LoVo (cell line): ENCODE results near the gene ZNF598.
A peak's percentile ranks its signal among the peaks of the same experiment; 100 is the strongest.
"Not testable (repeated sequence)": the region's sequence is repeated elsewhere in the genome, so short reads cannot be mapped to it uniquely, and the experiment has no call there.

Experiments
- DNase-seq: peaks from one replicate; pipeline ENCODE4 v3.0.0-alpha.2; 2016; ENCODE audit warnings: low spot score

The ZNF598 gene

GRCh38 chr16:2027024-2028010 is 17.7 kb upstream of the ZNF598 start:
- no peak for DNase-seq

- DNase-seq: no peak
These were observed 16.9 kb upstream of the ZNF598 start, which contains the start of gene NHERF2 for GRCh38 chr16:2026461-2027023. NHERF2 (plus strand) TSS chr16:2026902; CDS start chr16:2027006, 104 bp downstream.

- no peak for DNase-seq
These were observed 16.3 kb upstream of the ZNF598 start for GRCh38 chr16:2025878-2026460.

DNA sequence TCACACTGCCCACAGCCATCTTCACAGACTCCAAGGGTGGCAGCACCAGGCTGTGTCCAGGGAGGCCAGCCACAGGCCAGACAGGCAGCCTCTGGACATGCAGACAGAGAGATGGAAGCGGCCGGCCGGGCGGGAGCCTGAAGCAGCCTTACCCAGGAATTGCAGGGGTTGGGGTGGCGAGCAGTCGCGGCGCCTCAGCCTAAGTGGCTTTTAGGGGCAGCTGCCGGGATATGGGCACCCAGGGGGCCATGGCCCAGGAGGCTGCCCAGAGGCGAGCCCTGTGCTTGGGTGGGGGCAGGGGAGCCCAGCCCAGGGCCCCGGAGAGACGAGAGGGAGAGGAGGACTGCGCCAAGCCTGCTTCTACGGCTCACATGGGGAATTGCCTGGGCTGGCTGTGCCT is 15.6 kb upstream of the ZNF598 start:
- DNase-seq: no peak

- no peak for DNase-seq
These were observed 14.4 kb upstream of the ZNF598 start for GRCh38 chr16:2024032-2024420.

DNA sequence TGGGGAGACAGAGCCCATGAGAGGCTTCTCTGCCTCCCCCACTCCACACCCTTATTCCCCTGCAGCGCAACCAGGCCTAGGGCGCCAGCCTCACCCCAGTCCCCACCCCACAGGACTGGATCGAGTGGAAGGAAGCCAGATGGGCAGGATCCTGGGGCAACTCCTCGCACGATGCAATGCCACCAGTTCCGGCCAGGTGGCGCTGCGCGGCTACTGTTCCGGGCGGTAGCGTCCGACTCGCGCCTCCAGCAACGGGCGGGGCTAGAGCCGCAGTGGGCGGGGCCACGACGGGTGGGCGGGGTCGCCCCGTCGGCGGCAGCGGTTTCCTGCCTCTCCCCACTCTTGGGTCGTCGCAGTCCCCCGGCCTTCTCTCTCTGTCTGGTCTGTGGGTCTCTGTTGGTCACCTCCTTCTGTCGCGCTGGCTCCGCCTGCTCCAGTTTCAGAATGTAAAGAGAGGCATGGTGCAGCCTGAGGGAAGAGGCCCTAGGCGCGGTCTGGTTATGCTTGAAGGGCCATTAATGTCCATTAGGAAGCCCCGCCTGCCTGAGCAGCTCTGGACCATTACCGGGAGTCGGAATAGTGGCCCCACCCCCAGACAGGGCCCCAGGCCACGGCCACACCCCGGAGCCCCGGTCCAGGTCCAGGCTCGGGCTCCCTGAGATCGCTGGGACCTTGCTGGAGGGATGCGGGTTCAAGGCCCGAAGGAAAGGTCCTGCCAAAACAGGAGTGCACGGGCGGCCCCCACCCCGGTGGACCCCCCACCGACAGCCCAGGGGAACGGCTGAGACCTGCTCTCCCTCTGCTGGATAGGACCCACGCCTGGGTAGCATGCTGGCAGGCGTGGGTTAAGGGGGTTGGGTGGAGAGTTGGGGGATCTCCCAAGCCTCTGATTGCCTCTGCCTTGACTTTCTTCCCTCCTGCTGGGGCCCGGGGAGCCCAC is 13.7 kb upstream of the ZNF598 start:
- peak; percentile 88 for DNase-seq

DNA sequence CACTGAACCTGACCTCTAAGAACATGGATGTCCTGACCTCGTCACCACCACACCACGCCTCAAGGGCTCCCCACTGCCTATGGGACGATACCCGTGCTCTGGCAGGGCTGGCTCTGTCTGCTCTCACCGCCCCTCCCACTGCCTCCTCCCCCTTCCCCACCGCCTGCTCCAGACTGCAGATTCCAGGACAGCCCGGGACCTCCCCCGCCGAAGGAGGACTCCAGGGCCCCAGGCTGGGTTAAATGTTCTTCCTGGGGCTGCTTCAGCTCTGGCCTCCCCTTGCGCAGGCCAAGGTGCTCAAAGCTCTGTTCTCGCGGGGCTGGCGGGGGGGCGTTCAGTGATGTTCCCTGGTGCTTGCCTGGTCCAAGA is 13.1 kb upstream of the ZNF598 start:
- DNase-seq: no peak

DNA sequence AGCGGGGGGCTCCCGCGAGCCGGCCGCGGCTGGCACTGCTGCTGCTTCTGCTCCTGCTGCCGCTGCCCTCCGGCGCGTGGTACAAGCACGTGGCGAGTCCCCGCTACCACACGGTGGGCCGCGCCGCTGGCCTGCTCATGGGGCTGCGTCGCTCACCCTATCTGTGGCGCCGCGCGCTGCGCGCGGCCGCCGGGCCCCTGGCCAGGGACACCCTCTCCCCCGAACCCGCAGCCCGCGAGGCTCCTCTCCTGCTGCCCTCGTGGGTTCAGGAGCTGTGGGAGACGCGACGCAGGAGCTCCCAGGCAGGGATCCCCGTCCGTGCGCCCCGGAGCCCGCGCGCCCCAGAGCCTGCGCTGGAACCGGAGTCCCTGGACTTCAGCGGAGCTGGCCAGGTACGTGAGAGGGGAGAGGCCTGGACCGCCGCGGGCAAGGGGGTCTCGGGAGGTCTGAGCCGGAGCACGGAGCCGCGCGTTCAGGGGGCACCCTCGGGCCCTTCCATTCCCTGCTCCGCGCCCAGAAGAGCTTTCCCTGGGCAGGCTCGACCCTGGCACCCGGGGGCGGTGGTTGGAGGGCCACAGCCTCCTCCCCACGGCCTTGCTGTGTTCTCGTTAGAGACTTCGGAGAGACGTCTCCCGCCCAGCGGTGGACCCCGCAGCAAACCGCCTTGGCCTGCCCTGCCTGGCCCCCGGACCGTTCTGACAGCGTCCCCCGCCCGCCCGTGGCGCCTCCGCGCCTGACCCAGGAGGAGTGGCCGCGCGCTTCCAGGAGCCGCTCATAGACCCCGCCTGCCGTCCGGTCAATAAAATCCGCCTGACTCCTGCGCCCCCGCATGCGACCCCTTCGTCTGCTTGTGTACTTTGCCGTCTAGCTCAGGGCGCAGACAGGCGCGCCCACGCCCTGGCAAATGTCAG is 10.6 kb upstream of the ZNF598 start:
- no peak for DNase-seq

DNA sequence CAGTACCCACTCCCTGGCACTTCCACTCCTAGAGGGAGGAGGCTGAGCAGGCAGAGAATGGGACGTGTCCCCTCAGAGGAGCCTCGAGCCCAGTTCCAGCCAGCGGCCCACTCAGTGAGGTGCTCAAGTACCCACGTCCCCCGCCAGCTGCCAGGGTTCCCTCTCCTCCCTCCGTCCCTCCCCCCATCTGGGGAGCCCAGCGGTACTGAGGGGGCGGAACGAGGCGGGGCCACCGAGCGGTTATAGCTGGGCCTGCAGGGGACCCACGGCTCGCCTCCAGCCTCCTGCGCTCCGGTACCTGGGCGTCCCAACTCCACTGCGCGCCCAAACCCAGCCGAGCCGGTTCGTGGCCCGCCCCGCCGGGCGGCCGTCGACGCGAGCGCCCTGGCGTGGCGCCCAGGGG is 9.9 kb upstream of the ZNF598 start, which contains the start of gene NPW:
NPW (plus strand) TSS at position 268 of the 403 bp plus-strand sequence.
- DNase-seq: no peak

DNA sequence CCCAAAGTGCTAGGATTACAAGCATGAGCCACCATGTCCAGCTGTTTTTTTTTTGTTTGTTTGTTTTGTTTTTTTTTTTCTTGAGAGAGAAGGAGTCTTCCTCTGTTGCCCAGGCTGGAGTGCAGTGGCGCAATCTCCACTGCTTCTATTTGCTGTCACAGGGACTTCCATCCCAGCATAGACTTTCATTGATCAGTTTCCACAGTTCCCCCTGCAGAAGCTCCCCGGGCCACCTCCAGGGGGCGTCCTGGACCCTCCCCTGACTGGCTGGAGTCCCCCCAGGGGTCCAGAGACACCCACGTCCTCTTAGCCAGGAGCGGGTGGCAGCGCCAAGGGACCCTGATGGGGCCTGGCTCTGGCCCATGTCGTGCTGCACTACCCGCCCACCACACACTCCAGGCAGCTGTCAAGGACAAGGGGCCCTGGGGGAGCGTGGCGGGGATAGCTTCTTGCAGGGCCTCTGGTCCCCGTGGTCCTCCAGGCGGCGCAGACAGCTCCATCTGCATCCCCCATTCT is 6.8 kb upstream of the ZNF598 start:
- no peak for DNase-seq

GRCh38 chr16:2015947-2016208 is 6.3 kb upstream of the ZNF598 start:
- no peak for DNase-seq

DNA sequence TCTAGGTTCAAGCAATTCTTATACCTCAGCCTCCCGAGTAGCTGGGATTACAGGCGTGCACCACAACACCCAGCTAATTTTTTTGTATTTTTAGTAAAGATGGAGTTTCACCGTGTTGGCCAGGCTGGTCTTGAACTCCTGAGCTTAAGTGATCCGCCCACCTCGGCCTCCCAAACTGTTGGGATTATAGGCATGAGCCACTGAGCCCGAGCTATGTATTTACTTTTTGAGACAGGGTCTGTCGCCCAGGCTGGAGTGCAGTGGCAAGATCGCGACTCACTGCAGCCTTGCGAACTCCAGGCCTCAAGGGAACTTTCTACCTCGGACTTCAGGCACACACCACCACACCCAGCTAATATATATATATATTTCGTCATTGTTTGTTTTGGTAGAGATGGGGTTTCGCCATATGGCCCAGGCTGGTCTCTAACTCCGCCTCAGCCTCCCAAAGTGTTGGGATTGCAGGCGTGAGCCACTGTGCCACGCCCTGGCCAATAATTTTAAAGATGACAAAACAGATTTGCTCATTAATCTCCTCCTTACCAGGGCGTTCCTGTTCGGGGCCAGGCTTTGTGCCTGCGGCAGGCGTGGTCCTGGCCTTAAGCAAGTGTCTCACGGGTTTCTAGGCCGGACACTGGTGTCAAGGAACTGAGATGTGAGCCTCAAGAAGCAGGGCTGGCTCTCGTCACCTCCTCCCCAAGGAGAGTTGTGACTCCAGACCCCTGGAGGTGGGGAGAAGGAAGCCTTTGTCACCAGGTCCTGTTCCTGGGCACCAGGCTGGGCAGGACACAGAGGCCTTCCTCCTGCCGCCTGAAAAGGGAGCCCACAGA is 5.7 kb upstream of the ZNF598 start:
- peak; percentile 90 for DNase-seq

DNA sequence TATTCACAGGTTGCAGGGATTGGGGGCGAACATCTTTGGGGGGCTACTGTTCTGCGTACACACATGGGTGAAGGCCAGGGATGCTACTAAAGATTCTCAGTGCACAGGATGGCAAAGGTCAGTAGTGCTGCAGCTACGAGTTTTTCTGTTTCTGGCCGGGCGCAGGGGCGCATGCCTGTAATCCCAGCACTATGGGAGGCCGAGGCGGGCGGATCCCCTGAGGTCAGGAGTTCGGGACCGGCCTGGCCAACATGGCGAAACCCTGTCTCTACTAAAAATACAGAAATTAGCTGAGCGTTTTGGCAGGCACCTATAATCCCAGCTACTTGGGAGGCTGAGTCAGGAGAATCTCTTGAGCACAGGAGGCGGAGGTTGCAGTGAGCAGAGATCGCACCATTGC is 3.9 kb upstream of the ZNF598 start:
- DNase-seq: no peak

DNA sequence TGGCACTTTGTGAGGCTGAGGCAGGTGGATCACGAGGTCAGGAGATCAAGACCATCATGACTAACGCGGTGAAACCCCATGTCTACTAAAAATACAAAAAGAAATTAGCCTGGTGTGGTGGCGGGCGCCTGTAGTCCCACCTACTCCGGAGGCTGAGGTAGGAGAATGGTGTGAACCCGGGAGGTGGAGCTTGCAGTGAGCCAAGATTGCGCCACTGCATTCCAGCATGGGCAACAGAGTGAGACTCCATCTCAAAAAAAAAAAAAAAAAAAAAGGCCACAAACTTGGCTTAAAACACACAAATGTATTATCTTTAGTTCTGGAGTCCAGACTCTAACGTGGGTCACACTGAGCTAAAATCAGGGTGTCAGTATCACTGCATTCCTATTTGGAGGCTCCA is 2.1 kb upstream of the ZNF598 start:
- DNase-seq: not testable (repeated sequence)

DNA sequence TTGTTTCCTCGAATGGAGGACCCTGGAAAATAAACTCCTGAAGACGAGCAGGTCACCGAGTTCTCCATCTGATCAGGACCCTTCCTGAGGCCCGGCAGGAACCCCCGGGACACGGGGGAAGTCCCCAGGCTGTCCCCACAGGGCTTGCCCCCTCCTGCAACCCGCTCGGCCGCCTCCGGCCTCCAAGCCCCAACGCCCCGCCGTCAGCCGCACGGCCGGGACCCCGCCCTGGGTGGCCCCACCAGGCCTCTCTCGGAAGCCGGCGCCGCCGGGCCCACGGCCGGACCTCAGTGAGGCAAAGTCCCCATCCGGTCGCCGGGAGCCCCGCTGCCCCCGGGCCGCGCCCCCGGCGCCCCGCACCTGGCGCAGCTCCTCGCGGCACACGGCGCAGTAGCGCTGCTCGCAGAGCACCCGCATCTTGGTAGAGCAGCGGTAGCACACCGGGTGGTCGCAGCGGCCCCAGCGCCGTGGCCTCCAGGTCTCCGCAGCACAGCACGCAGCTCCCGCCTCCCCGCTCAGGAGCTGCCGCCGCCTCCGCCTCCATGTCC is 383 bp downstream of the ZNF598 start:
- no peak for DNase-seq

GRCh38 chr16:2008631-2009163 is 924 bp downstream of the ZNF598 start:
- DNase-seq: no peak

- DNase-seq: peak; percentile 50
These were observed 1.6 kb downstream of the ZNF598 start for GRCh38 chr16:2008009-2008526.

DNA sequence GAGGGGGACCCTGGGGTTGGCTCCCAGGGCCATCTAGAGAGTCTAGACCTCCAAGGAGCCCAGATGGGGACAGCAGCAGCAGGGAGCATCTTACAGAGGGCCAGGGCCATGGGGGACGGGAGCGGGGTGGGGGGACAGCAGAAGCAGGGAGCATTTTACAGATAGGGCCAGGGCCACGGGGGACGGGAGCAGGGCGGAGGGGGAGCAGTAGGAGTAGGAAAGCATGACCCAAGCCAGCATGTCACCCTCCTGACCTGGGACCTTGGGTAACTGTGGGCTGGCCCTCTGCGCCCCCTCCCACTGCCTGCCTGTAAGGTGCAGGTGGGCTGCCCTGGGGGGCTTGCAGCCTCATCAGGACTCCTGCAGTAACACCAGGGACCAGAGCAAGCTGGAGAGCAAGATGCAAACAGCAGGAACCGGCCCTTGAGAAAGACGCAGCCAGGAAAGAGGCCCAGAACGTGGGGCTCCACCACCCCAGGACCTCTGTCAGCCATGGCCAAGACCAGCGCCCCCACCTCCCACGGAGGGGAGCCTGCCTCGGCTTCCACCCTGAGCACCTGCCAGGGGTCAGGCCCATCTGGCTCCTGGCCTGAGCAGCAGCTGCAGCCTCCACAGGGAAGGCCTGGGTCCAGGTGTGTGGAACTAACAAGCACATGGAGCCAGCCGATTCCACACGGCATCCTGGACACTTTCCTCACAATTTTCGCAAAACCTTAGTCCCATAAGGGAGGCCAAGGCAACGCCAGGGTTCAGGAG is 2.4 kb downstream of the ZNF598 start:
- no peak for DNase-seq
